ENCODE results near the gene CAMK1D. TPM values are rescaled to one million over a fixed set of nuclear protein-coding genes. Genes with fewer than 3 reads are reported as not detected.

Gene CAMK1D
- polyA plus RNA-seq, 1 donor: 11.9 TPM

- no peak for DNase-seq
These were observed 23.5 kb downstream of the CAMK1D start for GRCh38 chr10:12372846-12373245.

DNA sequence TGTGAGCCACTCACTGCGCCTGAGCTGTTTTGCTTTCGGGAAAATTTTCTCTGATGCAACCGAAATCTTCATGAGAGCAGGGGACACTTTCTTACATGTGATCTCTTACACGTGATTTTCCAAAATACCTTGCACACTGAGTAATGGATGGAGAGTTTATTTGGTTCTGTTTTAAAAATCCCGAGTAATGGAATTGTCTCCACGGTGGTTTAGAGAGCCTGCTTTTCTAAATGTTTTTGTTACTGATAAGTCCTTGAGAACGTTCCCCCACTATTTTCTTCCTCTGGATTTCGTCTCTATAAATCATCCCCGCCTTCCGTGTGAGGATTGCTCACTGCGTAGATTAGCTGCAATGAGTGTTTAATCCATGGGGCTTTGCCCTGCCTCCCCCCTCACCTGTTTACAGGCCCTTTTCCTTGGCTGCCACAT lies 25.7 kb downstream of the CAMK1D start:
- DNase-seq: no peak

DNA sequence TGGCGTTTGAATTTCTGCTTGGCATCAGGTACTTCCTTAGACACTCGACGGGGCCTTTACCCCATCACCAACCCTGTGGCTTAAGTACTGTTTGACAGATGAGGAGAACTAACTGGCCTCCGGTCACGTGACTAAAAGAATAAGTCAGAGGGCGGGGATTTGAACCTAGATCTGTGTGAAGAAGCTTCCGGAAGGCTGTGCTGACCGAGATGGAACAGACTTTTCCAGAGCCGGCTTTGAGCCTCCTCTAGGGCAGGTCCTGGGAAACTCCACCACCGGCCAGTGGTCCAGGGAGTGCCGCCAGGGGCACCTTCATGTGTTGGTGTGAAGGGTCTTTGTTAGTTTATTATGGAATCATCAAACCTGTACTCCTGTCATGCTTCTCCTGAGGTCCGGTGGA lies 26.9 kb downstream of the CAMK1D start:
- no peak for DNase-seq

GRCh38 chr10:12377658-12378290 lies 28.4 kb downstream of the CAMK1D start:
- no peak for DNase-seq

GRCh38 chr10:12380999-12381398 lies 31.7 kb downstream of the CAMK1D start:
- DNase-seq: no peak

GRCh38 chr10:12381536-12382156 lies 32.3 kb downstream of the CAMK1D start:
- DNase-seq: no peak

DNA sequence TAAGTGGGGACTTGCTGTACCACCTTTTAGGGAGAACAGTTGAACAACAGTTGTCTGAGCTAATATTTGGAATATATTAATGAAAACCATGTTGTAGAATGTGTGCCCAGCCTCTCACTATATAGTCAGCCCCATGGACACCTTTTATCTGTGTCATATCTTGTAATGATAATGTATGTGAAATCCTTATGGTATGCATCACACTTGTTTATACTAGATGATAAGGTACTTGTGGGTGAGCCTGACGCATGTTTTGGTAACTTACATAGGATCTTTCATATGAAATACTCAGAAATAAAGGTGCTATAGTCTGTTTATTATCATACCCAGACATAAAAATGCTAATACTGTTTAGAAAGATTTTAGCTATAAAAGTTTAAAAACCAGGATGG lies 32.8 kb downstream of the CAMK1D start:
- DNase-seq: no peak

- DNase-seq: no peak
These were observed 33.7 kb downstream of the CAMK1D start for GRCh38 chr10:12382956-12383531.

- no peak for DNase-seq
These were observed 35.6 kb downstream of the CAMK1D start for GRCh38 chr10:12384906-12385305.

- no peak for DNase-seq
These were observed 38.3 kb downstream of the CAMK1D start for GRCh38 chr10:12387561-12388210.

DNA sequence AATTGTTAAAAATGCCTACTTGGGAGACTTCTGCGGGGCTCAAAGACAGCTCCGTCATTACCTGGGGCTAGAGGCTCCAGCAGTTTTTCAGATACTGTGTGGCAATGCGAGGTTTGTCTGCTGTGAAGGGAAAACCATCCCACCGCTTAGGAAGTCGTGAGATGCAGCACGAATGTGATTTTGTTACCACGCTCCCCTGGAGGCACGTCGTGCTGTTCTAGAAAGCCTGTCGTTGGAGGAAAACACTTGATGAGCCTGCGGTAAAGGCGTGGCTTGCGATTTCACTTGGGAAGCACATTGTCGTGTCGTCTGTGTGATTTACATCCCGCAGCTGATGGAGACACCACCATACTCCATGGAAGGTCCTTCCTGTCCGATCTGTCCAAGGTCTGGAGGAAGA lies 39.3 kb downstream of the CAMK1D start:
- DNase-seq: no peak

DNA sequence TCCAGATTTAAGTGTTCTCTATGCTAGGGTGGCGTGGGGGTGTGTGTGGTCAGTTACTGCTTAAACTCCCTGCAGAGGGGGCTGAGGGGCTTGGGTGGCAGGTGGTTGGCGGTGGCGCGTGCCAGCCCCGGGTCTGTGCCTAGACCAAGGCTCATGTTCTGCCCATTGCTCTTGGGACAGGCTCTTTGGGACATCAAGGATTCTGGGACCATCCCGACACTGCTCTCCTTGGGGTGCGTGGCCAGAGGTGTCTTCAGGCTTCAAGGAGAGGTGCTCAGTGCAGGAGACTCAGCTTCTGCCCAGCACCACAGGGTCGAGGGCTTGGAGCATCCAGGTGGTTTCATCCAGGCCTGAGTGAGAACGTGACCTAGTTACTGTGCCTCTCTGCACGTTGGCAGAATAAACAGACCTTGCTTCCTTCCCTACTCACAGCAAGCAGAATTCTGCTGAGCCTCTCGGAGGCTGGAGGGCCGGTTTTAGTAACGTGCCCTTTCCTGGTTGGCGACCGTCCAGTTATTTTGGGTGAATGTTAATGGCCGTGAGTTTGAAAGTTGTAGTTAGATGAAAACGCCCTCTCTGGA lies 39.9 kb downstream of the CAMK1D start:
- no peak for DNase-seq

DNA sequence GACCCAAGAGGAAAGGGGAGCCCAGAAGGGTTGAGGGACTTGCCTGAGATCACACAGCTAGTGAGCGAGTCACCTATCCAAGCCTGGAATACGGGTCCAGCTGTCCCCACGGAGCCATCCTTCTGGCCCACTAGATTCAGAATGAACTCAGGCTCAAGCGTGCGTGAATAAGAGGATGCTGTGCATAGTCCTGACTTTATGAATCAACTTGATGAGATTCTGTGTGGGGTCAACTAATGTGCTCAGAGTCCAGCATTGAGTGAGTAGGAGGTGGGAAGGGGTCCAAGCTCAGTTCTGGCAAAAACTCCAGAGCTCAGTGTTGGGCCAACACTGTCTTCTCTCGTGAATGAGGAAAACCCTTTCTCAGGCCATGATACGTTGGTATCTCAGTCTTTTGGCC lies 41.4 kb downstream of the CAMK1D start:
- DNase-seq: no peak

DNA sequence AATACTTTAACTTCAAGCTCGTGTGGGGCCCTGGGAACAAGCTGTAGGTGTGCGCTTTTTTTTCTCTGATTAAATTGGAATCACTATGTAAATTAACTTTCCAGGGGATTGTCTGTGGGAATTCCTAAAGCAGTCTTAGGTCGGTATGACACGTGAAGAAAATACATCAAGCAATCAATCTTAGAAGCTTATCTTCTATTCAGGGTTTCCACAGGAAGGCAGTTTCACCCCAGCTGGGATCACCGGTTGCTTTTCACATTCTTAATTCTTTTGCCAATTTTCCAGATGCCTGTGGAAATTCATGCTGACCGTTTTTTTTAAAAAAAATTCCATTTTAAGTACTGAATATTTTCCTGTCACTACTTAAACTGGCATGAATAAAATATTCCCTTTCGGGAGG lies 41.9 kb downstream of the CAMK1D start:
- no peak for DNase-seq

- no peak for DNase-seq
These were observed 44.5 kb downstream of the CAMK1D start for GRCh38 chr10:12393831-12394230.

DNA sequence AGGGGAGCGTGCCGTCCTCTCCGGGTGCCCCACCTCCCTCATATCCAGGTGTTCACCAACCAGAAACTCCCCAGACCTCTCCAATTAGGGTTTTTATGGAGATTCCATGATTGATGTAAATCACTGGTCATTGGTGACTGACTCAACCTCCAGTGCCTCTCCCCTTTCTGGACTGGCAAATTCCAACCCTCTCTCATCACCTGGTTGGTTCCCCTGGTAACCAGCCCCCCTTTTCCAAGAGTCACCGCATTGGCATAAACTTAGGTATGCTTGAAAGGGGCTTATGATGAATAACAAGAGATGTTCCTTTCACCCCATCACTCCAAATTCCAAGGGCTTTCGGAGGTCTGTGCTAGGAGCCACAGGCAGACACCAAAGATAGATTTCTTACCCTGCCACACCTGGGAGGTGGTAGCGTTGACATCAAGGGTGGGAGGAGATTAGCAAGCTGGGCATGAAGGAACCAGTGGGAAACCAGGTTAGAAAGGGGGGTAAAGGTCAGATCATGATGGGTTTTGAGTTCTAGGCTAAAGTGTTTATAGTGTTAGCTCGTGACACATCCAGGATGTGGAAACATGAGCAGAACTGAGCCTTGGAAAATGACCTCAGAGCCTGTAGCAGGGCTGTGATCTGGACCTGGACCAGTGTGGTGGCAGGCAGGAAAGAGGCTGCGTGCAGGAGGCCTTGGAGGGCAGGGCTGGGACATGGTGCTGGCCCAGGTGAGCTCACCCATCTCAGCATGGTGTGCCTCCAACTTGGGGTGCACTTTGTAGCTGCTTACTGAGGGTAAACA lies 45.1 kb downstream of the CAMK1D start:
- no peak for DNase-seq

DNA sequence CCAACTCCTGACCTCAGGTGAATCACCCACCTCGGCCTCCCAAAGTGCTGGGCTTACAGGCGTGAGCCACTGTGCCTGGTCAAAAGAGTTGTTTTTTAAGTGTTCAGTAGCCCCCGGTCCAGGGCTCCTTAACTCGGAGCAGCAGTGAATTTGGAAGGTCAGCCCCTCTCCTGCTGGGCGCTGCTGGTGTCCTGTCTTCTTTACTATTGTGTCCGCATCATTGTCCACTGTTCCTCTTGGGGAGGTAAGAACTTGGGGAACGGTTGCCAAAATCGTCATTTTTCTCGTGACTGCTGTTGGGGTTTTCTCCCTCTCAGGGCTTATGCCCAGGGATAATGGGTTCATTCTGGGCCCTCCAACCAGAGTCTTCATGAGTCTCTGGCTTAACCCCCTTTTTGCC lies 46.7 kb downstream of the CAMK1D start:
- no peak for DNase-seq

DNA sequence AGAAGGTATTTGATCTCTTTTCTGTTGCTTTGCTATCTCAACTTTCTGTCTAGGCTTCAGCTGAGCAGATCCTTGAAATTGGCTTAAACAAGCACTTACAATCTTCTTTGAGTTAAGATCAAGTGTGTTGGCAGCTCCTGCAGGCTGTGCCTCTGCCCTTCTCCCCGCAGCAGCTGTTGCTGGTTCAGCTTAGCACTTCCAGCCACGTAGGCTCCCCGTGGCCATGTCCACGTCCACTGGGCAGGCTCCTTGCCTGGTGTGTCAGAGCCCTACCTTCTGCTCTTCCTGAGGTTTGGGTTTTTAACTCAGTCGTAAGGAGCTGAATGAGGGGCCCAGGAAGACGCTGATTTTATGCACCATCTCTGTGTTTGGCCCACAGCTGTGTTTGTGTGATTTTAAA lies 47.2 kb downstream of the CAMK1D start:
- DNase-seq: no peak

GRCh38 chr10:12397147-12397896 lies 48.0 kb downstream of the CAMK1D start:
- no peak for DNase-seq

DNA sequence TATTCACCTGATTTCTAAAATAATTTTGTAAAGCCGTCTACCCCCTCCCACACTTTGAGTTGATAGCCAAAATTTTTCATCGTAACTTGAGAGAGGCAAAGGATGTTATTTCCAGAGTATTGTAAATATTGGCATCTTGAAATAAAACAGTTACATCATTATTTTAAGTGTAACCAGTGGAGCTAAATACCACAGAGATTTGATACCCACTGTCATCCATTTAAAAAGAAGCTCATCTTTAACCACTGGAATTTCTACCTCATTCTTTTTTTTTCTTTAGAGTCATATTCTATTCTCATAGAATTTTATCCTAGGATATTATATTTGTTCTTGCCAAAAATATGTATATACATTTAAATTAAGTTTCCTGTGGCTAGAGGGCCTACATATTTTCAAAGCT lies 48.6 kb downstream of the CAMK1D start:
- no peak for DNase-seq

DNA sequence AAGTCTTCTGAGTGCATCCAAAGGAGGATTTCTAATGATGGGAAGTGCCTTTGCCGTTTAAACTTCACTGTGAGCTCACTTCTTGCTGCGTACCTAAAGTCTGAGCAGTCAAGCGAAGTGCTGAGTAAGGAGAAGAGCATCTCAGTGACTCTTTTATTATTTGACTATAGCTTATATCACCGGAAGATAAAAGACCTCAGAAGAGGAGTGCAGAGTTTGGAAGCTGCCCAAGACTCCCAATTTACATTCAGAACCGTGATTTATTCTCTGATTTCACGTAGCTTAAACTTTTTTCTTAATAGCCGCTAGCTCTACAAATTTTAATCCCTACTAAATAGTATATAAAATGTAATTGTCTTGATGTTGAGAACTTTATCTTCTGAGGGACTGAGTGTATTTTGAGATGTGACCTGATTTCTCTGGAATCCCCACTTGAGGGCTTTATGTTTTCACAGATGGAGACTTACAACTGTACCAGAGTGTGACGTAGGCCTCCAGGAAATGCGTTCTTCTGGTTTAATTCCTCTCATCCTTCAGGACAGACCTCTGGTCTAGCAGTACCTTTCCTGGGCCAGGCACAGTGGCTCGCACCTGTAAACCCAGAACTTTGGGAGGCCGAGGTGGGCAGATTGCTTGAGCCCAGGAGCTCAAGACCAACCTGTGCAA lies 51.1 kb downstream of the CAMK1D start:
- DNase-seq: no peak

All from left kidney (tissue), 2 donors.